PC-9 (cell line): Measurements from ENCODE around the gene WDR27. TPM values are rescaled to one million over a fixed set of nuclear protein-coding genes. Genes with fewer than 3 reads are reported as not detected.

Experiments
- BruUV-seq: library from RNA; stranded (reverse); fragments of 400-500 nt; replicated peaks from 2 replicates; lab custom pipeline; 2021; lab: Mats Ljungman, UMichigan
- CTCF ChIA-PET: fragments of 300-600 bp; sonication (Branson Sonifier 250); formaldehyde crosslinking; loops from one replicate; lab custom pipeline; 2022; ENCODE audit warnings: antibody characterized with exemption; lab: Charles Lee
- POLR2A ChIA-PET: fragments of 300-600 bp; sonication (Branson Sonifier 250); formaldehyde crosslinking; loops from one replicate; lab custom pipeline; 2022; ENCODE audit warnings: antibody characterized with exemption; ENCODE audit not compliant: unreplicated experiment; lab: Charles Lee
- DNase-seq, 2 experiments: peaks; one replicate each; pipeline versions ENCODE4 v3.0.0 to v3.0.0-alpha.2; 2015 to 2022; ENCODE audit warnings: mixed read lengths in 1 of 2
- H2AFZ ChIP-seq: fragments of 200-600 bp; sonication (generic); 2 replicates; pipeline ENCODE4 v1.8.1; 2017; ENCODE audit warnings: antibody characterized with exemption
- H3F3A ChIP-seq: fragments of 200-600 bp; sonication (generic); 2 replicates; pipeline ENCODE4 v1.8.1; 2017; ENCODE audit warnings: antibody characterized with exemption, mild to moderate bottlenecking, low read depth; ENCODE audit not compliant: insufficient read depth
- H3K27ac ChIP-seq: fragments of 200-600 bp; sonication (generic); 2 replicates; pipeline ENCODE4 v1.6.1; 2016; ENCODE audit warnings: mixed run types
- H3K27me3 ChIP-seq: fragments of 200-600 bp; sonication (generic); 2 replicates; pipeline ENCODE4 v1.6.1; 2016; ENCODE audit warnings: low read depth, mixed run types; ENCODE audit not compliant: insufficient read depth
- H3K36me3 ChIP-seq: fragments of 200-600 bp; sonication (generic); 2 replicates; pipeline ENCODE4 v1.6.1; 2016; ENCODE audit warnings: low read depth, mixed run types
- H3K4me1 ChIP-seq: fragments of 200-600 bp; sonication (generic); replicated peaks from 2 replicates; pipeline ENCODE4 v1.6.1; 2016; ENCODE audit warnings: mixed run types; ENCODE audit not compliant: insufficient read depth
- H3K4me2 ChIP-seq: fragments of 200-600 bp; sonication (generic); 2 replicates; pipeline ENCODE4 v1.6.1; 2017; ENCODE audit warnings: mixed run types
- H3K4me3 ChIP-seq: fragments of 200-600 bp; sonication (generic); 2 replicates; pipeline ENCODE4 v1.6.1; 2016; ENCODE audit warnings: mixed run types
- H3K79me2 ChIP-seq: fragments of 200-600 bp; sonication (generic); 2 replicates; pipeline ENCODE4 v1.6.1; 2017; ENCODE audit warnings: low read depth, mixed run types
- H3K9me2 ChIP-seq: fragments of 200-600 bp; sonication (generic); 2 replicates; pipeline ENCODE4 v1.8.1; 2017; ENCODE audit warnings: mild to moderate bottlenecking; ENCODE audit not compliant: insufficient read depth
- H3K9me3 ChIP-seq: fragments of 200-600 bp; sonication (generic); 2 replicates; pipeline ENCODE4 v1.8.1; 2016; ENCODE audit warnings: low read depth; ENCODE audit not compliant: insufficient read depth
- H4K20me1 ChIP-seq: fragments of 200-600 bp; sonication (generic); 2 replicates; pipeline ENCODE4 v1.8.1; 2017; ENCODE audit not compliant: insufficient read depth
- EZH2 ChIP-seq: fragments of 200-600 bp; sonication (generic); IDR thresholded peaks from 2 replicates; pipeline ENCODE4 v1.8.0; 2017; ENCODE audit warnings: antibody characterized with exemption, low read depth
- intact Hi-C: fragments of 100-400 bp; cut with micrococcal nuclease; formaldehyde crosslinking; loops from one replicate; pipeline ENCODE4 v1.10.0; 2022; ENCODE audit not compliant: unreplicated experiment
- total RNA-seq: library from RNA; stranded (reverse); gene quantifications from 2 replicates; pipeline ENCODE4 v1.2.3, GENCODE V29; 2021
- TF ChIP-seq, protein P1 (sequence below): fragments of 200-600 bp; sonication (generic); conservative IDR thresholded peaks from 2 replicates; pipeline ENCODE4 v1.6.1; 2017; ENCODE audit warnings: mixed run types, antibody characterized with exemption, mild to moderate bottlenecking, moderate library complexity

WDR27 gene
- total RNA-seq, 1 experiment from 2014 or later = 54.2 TPM

- H3K27ac ChIP-seq = no peak overlapping the region
- H4K20me1 ChIP-seq = no peaks in the 10 kb centered on the region
- no peaks in the 10 kb centered on the region for H3K27me3 ChIP-seq
- BruUV-seq = no TSS peak
- CTCF ChIA-PET = no interaction called here
- DNase-seq = no peak
- no peak overlapping the region for H3K4me2 ChIP-seq
- H3K4me1 ChIP-seq = peaks cover 17% of the 10 kb centered on the region
- no peaks in the 10 kb centered on the region for H3K79me2 ChIP-seq
- no peaks in the 10 kb centered on the region for H3K9me3 ChIP-seq
- H3K4me3 ChIP-seq = no peak overlapping the region
- POLR2A ChIA-PET = no interaction called here
- intact Hi-C loops = no loop called here
- H3K9me2 ChIP-seq = no peaks in the 10 kb centered on the region
- no peaks in the 10 kb centered on the region for H3K36me3 ChIP-seq
- no peak for TF ChIP-seq EZH2
- TF ChIP-seq, protein P1, sequence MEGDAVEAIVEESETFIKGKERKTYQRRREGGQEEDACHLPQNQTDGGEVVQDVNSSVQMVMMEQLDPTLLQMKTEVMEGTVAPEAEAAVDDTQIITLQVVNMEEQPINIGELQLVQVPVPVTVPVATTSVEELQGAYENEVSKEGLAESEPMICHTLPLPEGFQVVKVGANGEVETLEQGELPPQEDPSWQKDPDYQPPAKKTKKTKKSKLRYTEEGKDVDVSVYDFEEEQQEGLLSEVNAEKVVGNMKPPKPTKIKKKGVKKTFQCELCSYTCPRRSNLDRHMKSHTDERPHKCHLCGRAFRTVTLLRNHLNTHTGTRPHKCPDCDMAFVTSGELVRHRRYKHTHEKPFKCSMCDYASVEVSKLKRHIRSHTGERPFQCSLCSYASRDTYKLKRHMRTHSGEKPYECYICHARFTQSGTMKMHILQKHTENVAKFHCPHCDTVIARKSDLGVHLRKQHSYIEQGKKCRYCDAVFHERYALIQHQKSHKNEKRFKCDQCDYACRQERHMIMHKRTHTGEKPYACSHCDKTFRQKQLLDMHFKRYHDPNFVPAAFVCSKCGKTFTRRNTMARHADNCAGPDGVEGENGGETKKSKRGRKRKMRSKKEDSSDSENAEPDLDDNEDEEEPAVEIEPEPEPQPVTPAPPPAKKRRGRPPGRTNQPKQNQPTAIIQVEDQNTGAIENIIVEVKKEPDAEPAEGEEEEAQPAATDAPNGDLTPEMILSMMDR = no peak
- H2AFZ ChIP-seq = no peak overlapping the region
- peaks cover 6% of the 10 kb centered on the region; the same call in 1 of the 2 replicates for H3F3A ChIP-seq
Measured at GRCh38 chr6:169566961-169567750, 134.7 kb downstream of the WDR27 start.

GRCh38 chr6:169566319-169566718, 135.5 kb downstream of the WDR27 start:
- H3K9me2 ChIP-seq = no peaks in the 10 kb centered on the region
- ChIA-PET CTCF (no interaction called here), POLR2A (no interaction called here)
- H3F3A ChIP-seq = peaks cover 6% of the 10 kb centered on the region; the same call in 1 of the 2 replicates
- H3K4me3 ChIP-seq = no peak overlapping the region
- H3K4me2 ChIP-seq = no peak overlapping the region
- no peaks in the 10 kb centered on the region for H4K20me1 ChIP-seq
- H3K4me1 ChIP-seq = peaks cover 12% of the 10 kb centered on the region
- no peak for DNase-seq
- H3K27ac ChIP-seq = no peak overlapping the region
- no peaks in the 10 kb centered on the region for H3K27me3 ChIP-seq
- TF ChIP-seq EZH2 = no peak
- TF ChIP-seq, protein P1 = no peak
- no peaks in the 10 kb centered on the region for H3K79me2 ChIP-seq
- no TSS peak for BruUV-seq
- no peaks in the 10 kb centered on the region for H3K36me3 ChIP-seq
- no peak overlapping the region for H2AFZ ChIP-seq
- no peaks in the 10 kb centered on the region for H3K9me3 ChIP-seq
- intact Hi-C loops = no loop called here

GRCh38 chr6:169564453-169565240, 137.2 kb downstream of the WDR27 start:
- H3K4me1 ChIP-seq = no peaks in the 10 kb centered on the region
- H3K79me2 ChIP-seq = no peaks in the 10 kb centered on the region
- H3K36me3 ChIP-seq = no peaks in the 10 kb centered on the region
- H3K4me2 ChIP-seq = no peak overlapping the region
- no peak overlapping the region for H3K27ac ChIP-seq
- no peak overlapping the region for H3K4me3 ChIP-seq
- TF ChIP-seq, protein P1 = no peak
- TF ChIP-seq EZH2 = no peak
- H3K9me2 ChIP-seq = no peaks in the 10 kb centered on the region
- no peak for DNase-seq
- no TSS peak for BruUV-seq
- no peaks in the 10 kb centered on the region for H3K9me3 ChIP-seq
- H3F3A ChIP-seq = no peaks in the 10 kb centered on the region
- no peaks in the 10 kb centered on the region for H4K20me1 ChIP-seq
- CTCF ChIA-PET = no interaction called here
- intact Hi-C loops = no loop called here
- POLR2A ChIA-PET = no interaction called here
- H2AFZ ChIP-seq = no peak overlapping the region
- no peaks in the 10 kb centered on the region for H3K27me3 ChIP-seq
